AG04449 (cell line): ENCODE measurements around the gene SREK1IP1.

ENCODE experiments used
- CTCF ChIA-PET: fragments of 350-600 bp; formaldehyde crosslinking; extraction: SDS; loops from one replicate; lab custom pipeline; 2021; ENCODE audit warnings: antibody characterized with exemption; lab: Yijun Ruan, JAX
- POLR2A ChIA-PET: fragments of 400-600, 350-600 bp; formaldehyde crosslinking; extraction: SDS; loops from one replicate; lab custom pipeline; 2020; ENCODE audit warnings: antibody characterized with exemption, inconsistent platforms; lab: Yijun Ruan, JAX
- DNase-seq: peaks from one replicate; pipeline ENCODE4 v3.0.0-alpha.2; 2010; ENCODE audit warnings: low read depth, low spot score
- H3K4me3 ChIP-seq: 2 replicates; pipeline ENCODE4 v1.5.1; 2011; ENCODE audit warnings: low read depth, mild to moderate bottlenecking, control low read depth, low read length
- CTCF ChIP-seq: IDR thresholded peaks from one replicate; pipeline ENCODE4 v1.5.1; 2011; ENCODE audit warnings: mild to moderate bottlenecking, moderate library complexity, low read length, control low read depth, inconsistent platforms; ENCODE audit not compliant: insufficient read depth; ENCODE audit errors: missing control alignments

SREK1IP1 gene

GRCh38 chr5:64688391-64688790 is 80.1 kb downstream of the SREK1IP1 start:
- ChIA-PET CTCF (no interaction called here), POLR2A (no interaction called here)
- H3K4me3 ChIP-seq: no peak overlapping the region
- DNase-seq: no peak
- TF ChIP-seq CTCF: no peak

GRCh38 chr5:64685866-64686265 is 82.6 kb downstream of the SREK1IP1 start:
- POLR2A ChIA-PET: no interaction called here
- no peak for DNase-seq
- no peak for TF ChIP-seq CTCF
- CTCF ChIA-PET: no interaction called here
- H3K4me3 ChIP-seq: no peak overlapping the region

GRCh38 chr5:64682608-64683007 is 85.9 kb downstream of the SREK1IP1 start:
- POLR2A ChIA-PET: no interaction called here
- no peak for DNase-seq
- no peak for TF ChIP-seq CTCF
- CTCF ChIA-PET: interaction anchor here (1.4 kb wide), 1 partner anchor 48 kb away, joined by 3 read pairs; no protein-coding TSS in a partner anchor
- no peak overlapping the region for H3K4me3 ChIP-seq

DNA sequence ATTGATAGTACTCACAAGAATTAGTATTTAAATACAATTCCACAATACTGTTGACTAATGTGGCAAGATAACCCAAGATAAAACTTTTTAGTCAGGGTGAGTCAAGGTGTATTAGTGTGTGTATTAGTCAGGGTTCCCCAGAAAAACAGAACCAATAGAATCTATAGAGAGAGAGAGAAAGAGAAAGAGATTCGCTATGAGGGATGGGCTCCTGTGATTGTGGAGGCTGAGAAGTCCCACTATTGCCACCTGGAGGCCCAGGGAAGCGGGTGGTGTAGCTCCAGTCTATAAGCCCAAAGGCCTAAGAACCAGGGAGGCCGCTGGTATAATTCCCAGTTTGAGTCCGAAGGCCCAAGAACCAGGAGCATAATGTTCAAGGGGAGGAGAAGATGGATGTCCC is 88.2 kb downstream of the SREK1IP1 start:
- no peak for TF ChIP-seq CTCF
- DNase-seq: no peak
- no peak overlapping the region for H3K4me3 ChIP-seq
- POLR2A ChIA-PET: no interaction called here
- CTCF ChIA-PET: interaction anchor here (0.8 to 1.7 kb wide), 3 partner anchors 28 to 47 kb away, joined by 3 to 4 read pairs (median 3); no protein-coding TSS in a partner anchor

DNA sequence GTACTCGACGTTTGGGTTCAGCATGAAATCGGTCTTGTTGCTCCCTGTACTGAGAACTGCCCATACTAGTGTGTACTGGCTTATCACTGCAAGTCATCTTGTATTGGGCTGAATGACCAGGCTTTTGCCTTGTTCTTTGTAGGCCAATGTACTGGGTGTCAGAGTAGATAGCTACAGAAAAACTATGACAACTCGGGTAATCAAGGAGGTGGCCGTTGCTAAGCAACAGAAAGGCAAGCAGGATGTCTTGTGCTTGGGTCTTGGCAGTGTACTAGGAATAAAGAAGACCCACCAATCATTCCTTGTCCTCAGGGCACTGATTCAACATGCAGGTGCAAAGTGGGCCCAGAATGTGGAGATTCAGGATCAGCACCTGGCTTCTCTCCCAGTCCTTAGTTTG is 90.1 kb downstream of the SREK1IP1 start:
- no peak for TF ChIP-seq CTCF
- no peak for DNase-seq
- POLR2A ChIA-PET: no interaction called here
- CTCF ChIA-PET: interaction anchor here (0.6 to 1.4 kb wide), 2 partner anchors 14 to 43 kb away, joined by 3 to 4 read pairs; no protein-coding TSS in a partner anchor
- no peak overlapping the region for H3K4me3 ChIP-seq

- H3K4me3 ChIP-seq: no peak overlapping the region
- ChIA-PET POLR2A (no interaction called here), CTCF (no interaction called here)
- no peak for TF ChIP-seq CTCF
- no peak for DNase-seq
Measured at GRCh38 chr5:64671678-64672077, 96.8 kb downstream of the SREK1IP1 start.
